PC-3 (cell line): ENCODE results near the gene ZFP36L1. TPM values are rescaled to one million over a fixed set of nuclear protein-coding genes. Genes with fewer than 3 reads are reported as not detected.

Experiments used
- ATAC-seq: fragments of 200-7000 bp; cut with Tn5 transposase; 2 replicates; pipeline ENCODE4 v1.9.1; 2020; ENCODE audit warnings: mild to moderate bottlenecking, moderate library complexity
- BruUV-seq: library from RNA; stranded (reverse); fragments of 400-500 nt; replicated peaks from 2 replicates; lab custom pipeline; 2021; lab: Mats Ljungman, UMichigan
- CTCF ChIA-PET: fragments of 300-600 bp; sonication (Branson Sonifier 250); formaldehyde crosslinking; loops from one replicate; lab custom pipeline; 2022; ENCODE audit warnings: antibody characterized with exemption; lab: Charles Lee
- POLR2A ChIA-PET: fragments of 300-600 bp; sonication (Branson Sonifier 250); formaldehyde crosslinking; loops from one replicate; lab custom pipeline; 2022; ENCODE audit warnings: antibody characterized with exemption; ENCODE audit not compliant: unreplicated experiment; lab: Charles Lee
- DNase-seq: peaks from one replicate; pipeline ENCODE4 v3.0.0-alpha.2; 2015
- H2AFZ ChIP-seq: fragments of 300-600 bp; sonication (generic); 2 replicates; pipeline ENCODE4 v1.6.0; 2016; ENCODE audit warnings: antibody characterized with exemption, low read length
- H3F3A ChIP-seq: fragments of 300-600 bp; sonication (generic); one replicate; pipeline ENCODE4 v1.6.0; 2017; ENCODE audit warnings: antibody characterized with exemption, low read length, control low read depth, mild to moderate bottlenecking; ENCODE audit not compliant: unreplicated experiment
- H3K27ac ChIP-seq: fragments of 300-600 bp; sonication (generic); 2 replicates; pipeline ENCODE4 v1.5.1; 2016; ENCODE audit warnings: mild to moderate bottlenecking, low read length
- H3K27me3 ChIP-seq: fragments of 300-600 bp; sonication (generic); 2 replicates; pipeline ENCODE4 v1.6.1; 2016; ENCODE audit warnings: low read length, mixed read lengths
- H3K36me3 ChIP-seq: fragments of 300-600 bp; sonication (generic); 2 replicates; pipeline ENCODE4 v1.6.1; 2016; ENCODE audit warnings: low read depth, mixed run types, low read length, mixed read lengths
- H3K4me1 ChIP-seq: fragments of 300-600 bp; sonication (generic); 2 replicates; pipeline ENCODE4 v1.5.1; 2016; ENCODE audit warnings: low read length; ENCODE audit not compliant: insufficient read depth
- H3K4me2 ChIP-seq: fragments of 300-600 bp; sonication (generic); 2 replicates; pipeline ENCODE4 v1.6.0; 2016; ENCODE audit warnings: low read length
- H3K4me3 ChIP-seq: fragments of 300-600 bp; sonication (generic); 2 replicates; pipeline ENCODE4 v1.5.1; 2016; ENCODE audit warnings: mild to moderate bottlenecking, low read length, mixed read lengths
- H3K79me2 ChIP-seq: fragments of 300-600 bp; sonication (generic); 2 replicates; pipeline ENCODE4 v1.6.1; 2017; ENCODE audit warnings: low read length, mixed read lengths
- H3K9ac ChIP-seq: fragments of 300-600 bp; sonication (generic); 2 replicates; pipeline ENCODE4 v1.6.0; 2016; ENCODE audit warnings: mild to moderate bottlenecking, low read length
- H3K9me2 ChIP-seq: fragments of 300-600 bp; sonication (generic); replicated peaks from 2 replicates; pipeline ENCODE4 v1.6.1; 2016; ENCODE audit warnings: mixed run types, low read length, mixed read lengths
- H3K9me3 ChIP-seq: fragments of 300-600 bp; sonication (generic); 2 replicates; pipeline ENCODE4 v1.6.1; 2016; ENCODE audit warnings: low read length, mixed read lengths
- H4K20me1 ChIP-seq: fragments of 300-600 bp; sonication (generic); 2 replicates; pipeline ENCODE4 v1.6.1; 2016; ENCODE audit warnings: low read length, mixed read lengths
- EZH2 ChIP-seq: fragments of 300-600 bp; sonication (generic); IDR thresholded peaks from one replicate; pipeline ENCODE4 v1.6.1; 2017; ENCODE audit warnings: antibody characterized with exemption, mild to moderate bottlenecking, low read length; ENCODE audit not compliant: unreplicated experiment
- EZH2phosphoT487 ChIP-seq: fragments of 300-600 bp; sonication (generic); IDR thresholded peaks from 2 replicates; pipeline ENCODE4 v1.6.1; 2018; ENCODE audit warnings: mild to moderate bottlenecking, antibody characterized with exemption, low read length, borderline replicate concordance
- intact Hi-C: fragments of 100-400 bp; cut with micrococcal nuclease; formaldehyde crosslinking; loops from 2 replicates; pipeline ENCODE4 v1.9.0; 2023
- total RNA-seq: library from RNA; depleted of rRNA; stranded (reverse); fragments of >200 nt; gene quantifications from 2 replicates; pipeline ENCODE4 v1.2.3, GENCODE V29; 2014
- TF ChIP-seq, protein P1 (sequence below): fragments of 300-600 bp; sonication (generic); conservative IDR thresholded peaks from 2 replicates; pipeline ENCODE4 v1.5.1; 2017; ENCODE audit warnings: antibody characterized with exemption, low read depth, mild to moderate bottlenecking, low read length

Gene ZFP36L1
- total RNA-seq, 1 experiment from 2014 or later, result 63.1 TPM

DNA sequence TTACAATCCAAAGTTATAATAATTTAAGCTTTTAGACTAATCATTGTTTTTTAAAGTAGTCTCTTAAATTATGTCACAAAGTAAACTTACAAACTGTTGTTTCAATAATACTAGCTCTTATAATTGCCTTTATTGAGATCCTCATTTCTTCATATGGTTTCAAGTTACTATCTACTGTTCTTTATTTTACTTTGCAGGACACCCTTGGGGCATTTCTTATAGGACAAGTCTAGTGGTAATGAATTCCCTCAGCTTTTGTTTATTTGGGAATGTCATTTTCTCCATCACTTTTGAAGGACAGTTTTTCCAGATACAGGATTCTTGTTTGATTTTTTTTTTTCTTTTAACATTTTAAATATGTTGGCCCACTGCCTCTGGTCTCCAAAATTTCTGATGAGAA is 8.1 kb upstream of the ZFP36L1 start:
- ChIA-PET POLR2A (interaction anchor here (0.6 kb wide), 1 partner anchor 1101 kb away, joined by 5 read pairs; no protein-coding TSS in a partner anchor), CTCF (interaction anchor here (0.7 to 0.9 kb wide), 3 partner anchors 15 to 43 kb away, joined by 3 to 5 read pairs (median 4); no protein-coding TSS in a partner anchor)
- H3K36me3 ChIP-seq, result peaks cover 3% of the 10 kb centered on the region; the same call in 1 of the 2 replicates
- no TSS peak for BruUV-seq
- no peak overlapping the region for H3K4me3 ChIP-seq
- peaks cover 4% of the 10 kb centered on the region; the same call in 1 of the 2 replicates for H3K79me2 ChIP-seq
- no peak for DNase-seq
- no peak overlapping the region for H3K4me2 ChIP-seq
- H3K9ac ChIP-seq, result no peak overlapping the region
- H3K9me3 ChIP-seq, result peaks cover 7% of the 10 kb centered on the region; the same call in 1 of the 2 replicates
- no peaks in the 10 kb centered on the region for H3K9me2 ChIP-seq
- H4K20me1 ChIP-seq, result no peaks in the 10 kb centered on the region
- no peak overlapping the region for H3K27ac ChIP-seq
- H2AFZ ChIP-seq, result no peak overlapping the region
- H3K27me3 ChIP-seq, result no peaks in the 10 kb centered on the region
- TF ChIP-seq, protein P1, sequence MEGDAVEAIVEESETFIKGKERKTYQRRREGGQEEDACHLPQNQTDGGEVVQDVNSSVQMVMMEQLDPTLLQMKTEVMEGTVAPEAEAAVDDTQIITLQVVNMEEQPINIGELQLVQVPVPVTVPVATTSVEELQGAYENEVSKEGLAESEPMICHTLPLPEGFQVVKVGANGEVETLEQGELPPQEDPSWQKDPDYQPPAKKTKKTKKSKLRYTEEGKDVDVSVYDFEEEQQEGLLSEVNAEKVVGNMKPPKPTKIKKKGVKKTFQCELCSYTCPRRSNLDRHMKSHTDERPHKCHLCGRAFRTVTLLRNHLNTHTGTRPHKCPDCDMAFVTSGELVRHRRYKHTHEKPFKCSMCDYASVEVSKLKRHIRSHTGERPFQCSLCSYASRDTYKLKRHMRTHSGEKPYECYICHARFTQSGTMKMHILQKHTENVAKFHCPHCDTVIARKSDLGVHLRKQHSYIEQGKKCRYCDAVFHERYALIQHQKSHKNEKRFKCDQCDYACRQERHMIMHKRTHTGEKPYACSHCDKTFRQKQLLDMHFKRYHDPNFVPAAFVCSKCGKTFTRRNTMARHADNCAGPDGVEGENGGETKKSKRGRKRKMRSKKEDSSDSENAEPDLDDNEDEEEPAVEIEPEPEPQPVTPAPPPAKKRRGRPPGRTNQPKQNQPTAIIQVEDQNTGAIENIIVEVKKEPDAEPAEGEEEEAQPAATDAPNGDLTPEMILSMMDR, result no peak
- no peak for TF ChIP-seq EZH2
- no peak for TF ChIP-seq EZH2phosphoT487
- no peaks in the 10 kb centered on the region for H3F3A ChIP-seq
- peak; percentile 31; the same call in 1 of the 2 replicates for ATAC-seq
- peaks cover 6% of the 10 kb centered on the region for H3K4me1 ChIP-seq
- intact Hi-C loops, result no loop called here

DNA sequence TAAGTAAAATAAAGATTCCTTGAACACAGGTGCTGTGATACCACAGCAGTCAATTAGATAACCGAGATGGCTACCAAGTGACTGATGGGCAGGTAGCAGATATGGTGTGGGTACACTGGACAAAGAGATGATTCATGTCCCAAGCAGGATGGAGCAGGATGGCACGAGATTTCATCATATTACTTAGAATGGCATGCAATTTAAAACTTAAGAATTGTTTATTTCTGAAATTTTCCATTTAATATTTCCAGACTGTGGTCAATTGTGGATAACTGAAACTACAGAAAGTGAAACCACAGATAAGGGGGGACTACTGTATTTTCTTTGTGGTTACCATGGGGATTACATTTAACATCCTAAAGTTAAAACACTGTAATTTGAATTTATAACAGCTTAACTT is 7.5 kb upstream of the ZFP36L1 start:
- Histone ChIP-seq H3K9me2 (no peaks in the 10 kb centered on the region), H3K79me2 (peaks cover 9% of the 10 kb centered on the region), H3F3A (no peaks in the 10 kb centered on the region), H3K36me3 (peaks cover 3% of the 10 kb centered on the region; the same call in 1 of the 2 replicates), H3K4me2 (no peak overlapping the region), H4K20me1 (no peaks in the 10 kb centered on the region), H3K4me1 (peaks cover 6% of the 10 kb centered on the region), H3K4me3 (no peak overlapping the region), H2AFZ (no peak overlapping the region), H3K27ac (no peak overlapping the region), H3K27me3 (no peaks in the 10 kb centered on the region), H3K9ac (no peak overlapping the region), H3K9me3 (peaks cover 7% of the 10 kb centered on the region; the same call in 1 of the 2 replicates)
- ATAC-seq (peak; percentile 11; the same call in 1 of the 2 replicates), DNase-seq (peak; percentile 24)
- TF ChIP-seq EZH2phosphoT487 (no peak), EZH2 (no peak)
- TF ChIP-seq, protein P1, result no peak
- POLR2A ChIA-PET, result interaction anchor here (0.6 kb wide), 1 partner anchor 1100 kb away, joined by 5 read pairs; no protein-coding TSS in a partner anchor
- no TSS peak for BruUV-seq
- CTCF ChIA-PET, result interaction anchor here (0.9 kb wide), 2 partner anchors 16 to 43 kb away, joined by 3 to 5 read pairs; no protein-coding TSS in a partner anchor
- intact Hi-C loops, result no loop called here

DNA sequence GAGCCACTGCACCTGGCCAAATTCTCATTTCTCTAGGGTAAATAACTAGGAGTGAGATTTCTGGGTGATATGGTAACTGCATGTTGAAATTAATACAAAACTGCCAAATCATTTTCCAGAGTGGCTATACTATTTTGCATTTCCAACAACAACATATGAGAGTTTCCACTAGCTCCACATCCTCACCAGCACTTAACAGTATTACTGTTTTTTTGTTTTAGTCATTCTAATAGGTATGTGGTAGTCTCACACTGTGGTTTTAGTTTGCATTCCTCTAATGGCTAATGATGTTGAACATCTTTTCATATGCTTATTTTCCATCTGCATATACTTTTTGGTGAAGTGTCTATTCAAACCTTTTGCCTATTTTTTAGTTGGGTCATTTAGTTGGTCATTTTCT is 5.8 kb upstream of the ZFP36L1 start:
- Histone ChIP-seq H3K9me2 (no peaks in the 10 kb centered on the region), H3K9me3 (peaks cover 7% of the 10 kb centered on the region; the same call in 1 of the 2 replicates), H2AFZ (no peak overlapping the region), H3F3A (no peaks in the 10 kb centered on the region), H3K9ac (no peak overlapping the region), H3K4me3 (no peak overlapping the region), H3K27ac (no peak overlapping the region), H3K79me2 (peaks cover 27% of the 10 kb centered on the region), H4K20me1 (no peaks in the 10 kb centered on the region), H3K4me1 (peaks cover 19% of the 10 kb centered on the region), H3K27me3 (no peaks in the 10 kb centered on the region), H3K4me2 (no peak overlapping the region), H3K36me3 (peaks cover 3% of the 10 kb centered on the region; the same call in 1 of the 2 replicates)
- ChIA-PET CTCF (no interaction called here), POLR2A (no interaction called here)
- no peak for ATAC-seq
- no peak for DNase-seq
- BruUV-seq, result no TSS peak
- intact Hi-C loops, result loop anchor here (10.0 kb wide), 1 partner anchor 654 kb away; no protein-coding TSS in a partner anchor
- TF ChIP-seq EZH2, result no peak
- no peak for TF ChIP-seq EZH2phosphoT487
- TF ChIP-seq, protein P1, result no peak
